ENCODE measurements around the gene LPCAT3.
A peak's percentile ranks its signal among the peaks of the same experiment; 100 is the strongest.

The LPCAT3 gene

GRCh38 chr12:6955108-6956020, 62.9 kb downstream of the LPCAT3 start:
- no peak overlapping the region for H3K27ac ChIP-seq (ENCODE audit: low read depth, low read length)
- no peak overlapping the region for H3K4me2 ChIP-seq (ENCODE audit: low read length)
- H3K9me3 ChIP-seq (ENCODE audit: control insufficient read depth, insufficient read depth, low read length), result no peaks in the 10 kb centered on the region
- H4K20me1 ChIP-seq (ENCODE audit: control insufficient read depth, insufficient read depth, low read depth, low read length), result peaks cover 10% of the 10 kb centered on the region; the same call in 1 of the 2 replicates
- peaks cover 87% of the 10 kb centered on the region for H3K4me1 ChIP-seq (ENCODE audit: control insufficient read depth, low read length)
- H3K9me2 ChIP-seq (replicated peaks; ENCODE audit: control insufficient read depth, low read length), result no peaks in the 10 kb centered on the region
- H3K79me2 ChIP-seq (ENCODE audit: control insufficient read depth, low read length), result no peaks in the 10 kb centered on the region
- H3K4me3 ChIP-seq (ENCODE audit: low read length), result no peak overlapping the region
- no peaks in the 10 kb centered on the region for H3K36me3 ChIP-seq (ENCODE audit: control insufficient read depth, low read length)
- H3F3A ChIP-seq (ENCODE audit: control insufficient read depth, insufficient read depth), result no peaks in the 10 kb centered on the region
- TF ChIP-seq EZH2phosphoT487 (IDR thresholded peaks at IDR 0.05; ENCODE audit: borderline replicate concordance, low read length) (no peak), CTCF (IDR thresholded peaks at IDR 0.05; ENCODE audit: low read depth, low read length, poor library complexity, severe bottlenecking) (no peak)
- peaks cover 78% of the 10 kb centered on the region for H3K27me3 ChIP-seq (ENCODE audit: control insufficient read depth, low read length)

GRCh38 chr12:6954316-6955107, 63.8 kb downstream of the LPCAT3 start:
- Histone ChIP-seq H4K20me1 (ENCODE audit: control insufficient read depth, insufficient read depth, low read depth, low read length) (peaks cover 10% of the 10 kb centered on the region; the same call in 1 of the 2 replicates), H3F3A (ENCODE audit: control insufficient read depth, insufficient read depth) (no peaks in the 10 kb centered on the region), H3K9me3 (ENCODE audit: control insufficient read depth, insufficient read depth, low read length) (no peaks in the 10 kb centered on the region), H3K4me1 (ENCODE audit: control insufficient read depth, low read length) (peaks cover 83% of the 10 kb centered on the region), H3K4me2 (ENCODE audit: low read length) (peak overlapping the region; percentile 98), H3K4me3 (ENCODE audit: low read length) (peak overlapping the region; percentile 73), H3K27me3 (ENCODE audit: control insufficient read depth, low read length) (peaks cover 70% of the 10 kb centered on the region), H3K36me3 (ENCODE audit: control insufficient read depth, low read length) (no peaks in the 10 kb centered on the region), H3K9me2 (replicated peaks; ENCODE audit: control insufficient read depth, low read length) (no peaks in the 10 kb centered on the region), H3K27ac (ENCODE audit: low read depth, low read length) (no peak overlapping the region; the same call in 1 of the 2 replicates), H3K79me2 (ENCODE audit: control insufficient read depth, low read length) (no peaks in the 10 kb centered on the region)
- TF ChIP-seq EZH2phosphoT487 (IDR thresholded peaks at IDR 0.05; ENCODE audit: borderline replicate concordance, low read length), result no peak
- no peak for TF ChIP-seq CTCF (IDR thresholded peaks at IDR 0.05; ENCODE audit: low read depth, low read length, poor library complexity, severe bottlenecking)

DNA sequence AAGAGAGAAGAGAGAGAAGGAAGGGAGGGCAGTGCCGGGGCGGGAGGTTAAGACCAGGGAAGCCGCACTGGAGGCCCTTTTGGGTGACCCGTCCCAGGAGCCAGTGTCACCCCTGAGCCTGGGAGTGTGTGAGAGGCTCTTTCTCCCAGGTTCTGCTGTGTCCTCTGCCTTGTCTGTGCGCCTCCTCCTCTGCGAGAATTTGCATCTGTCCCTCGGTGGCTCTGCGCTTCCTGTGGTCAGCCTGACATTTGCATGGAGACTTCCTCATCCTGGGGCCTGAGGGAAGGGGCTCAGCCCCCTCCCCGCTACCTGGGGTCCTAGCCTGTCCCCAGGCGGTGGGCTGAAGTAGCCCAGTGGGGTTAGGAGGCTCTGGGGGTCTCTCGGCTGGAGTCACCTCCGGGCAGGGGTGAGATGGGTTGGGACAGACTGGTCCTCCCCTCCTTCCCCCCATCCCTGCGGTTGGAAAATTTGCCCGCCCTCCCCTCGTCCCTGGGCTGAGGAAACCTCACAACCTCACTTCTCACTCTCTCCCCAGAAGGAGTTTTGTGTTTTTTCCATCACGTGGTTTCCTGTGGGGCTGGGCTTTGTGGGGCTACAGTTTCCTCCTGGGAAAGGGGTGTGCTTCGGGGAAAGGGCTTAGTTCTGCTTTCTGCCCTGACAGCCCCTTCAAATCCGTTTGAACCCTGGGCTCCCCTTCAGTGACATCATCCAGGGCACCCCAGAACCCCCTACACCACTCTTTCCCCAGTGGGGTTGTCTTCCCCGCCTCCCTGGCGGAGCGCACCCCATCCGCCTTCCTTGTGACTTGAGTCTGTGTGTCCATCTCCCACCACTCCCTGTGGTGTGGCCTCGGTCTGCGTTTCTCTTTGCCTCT, 64.6 kb downstream of the LPCAT3 start:
- TF ChIP-seq EZH2phosphoT487 (IDR thresholded peaks at IDR 0.05; ENCODE audit: borderline replicate concordance, low read length) (no peak; the same call in 1 of the 2 replicates), CTCF (IDR thresholded peaks at IDR 0.05; ENCODE audit: low read depth, low read length, poor library complexity, severe bottlenecking) (no peak)
- no peaks in the 10 kb centered on the region for H3K79me2 ChIP-seq (ENCODE audit: control insufficient read depth, low read length)
- H3K4me1 ChIP-seq (ENCODE audit: control insufficient read depth, low read length), result peaks cover 82% of the 10 kb centered on the region
- H3K36me3 ChIP-seq (ENCODE audit: control insufficient read depth, low read length), result no peaks in the 10 kb centered on the region
- peaks cover 72% of the 10 kb centered on the region for H3K27me3 ChIP-seq (ENCODE audit: control insufficient read depth, low read length)
- no peaks in the 10 kb centered on the region for H3K9me2 ChIP-seq (replicated peaks; ENCODE audit: control insufficient read depth, low read length)
- H3F3A ChIP-seq (ENCODE audit: control insufficient read depth, insufficient read depth), result no peaks in the 10 kb centered on the region
- peaks cover 10% of the 10 kb centered on the region; the same call in 1 of the 2 replicates for H4K20me1 ChIP-seq (ENCODE audit: control insufficient read depth, insufficient read depth, low read depth, low read length)
- H3K27ac ChIP-seq (ENCODE audit: low read depth, low read length), result peak overlapping the region; percentile 74
- no peaks in the 10 kb centered on the region for H3K9me3 ChIP-seq (ENCODE audit: control insufficient read depth, insufficient read depth, low read length)
- H3K4me2 ChIP-seq (ENCODE audit: low read length), result peak overlapping the region; percentile 98
- peak overlapping the region; percentile 73 for H3K4me3 ChIP-seq (ENCODE audit: low read length)

Measured in DOHH2 (cell line).